Hepatocyte (in vitro differentiated cells): Measurements from ENCODE around the gene CXorf49. TPM values are rescaled to one million over a fixed set of nuclear protein-coding genes. Genes with fewer than 3 reads are reported as not detected.
"Not testable (repeated sequence)": the region's sequence is repeated elsewhere in the genome, so short reads cannot be mapped to it uniquely, and the experiment has no call there.

Experiments
- DNase-seq: peaks from one replicate; pipeline ENCODE4 v3.0.0-alpha.2; 2016; ENCODE audit warnings: low spot score
- H2AFZ ChIP-seq: fragments of 200-600 bp; sonication (generic); 2 replicates; pipeline ENCODE4 v1.6.0; 2016; ENCODE audit warnings: antibody characterized with exemption, mild to moderate bottlenecking
- H3K27ac ChIP-seq: fragments of 200-600 bp; sonication (generic); 2 replicates; pipeline ENCODE4 v1.5.1; 2016; ENCODE audit warnings: mild to moderate bottlenecking
- H3K27me3 ChIP-seq: fragments of 200-600 bp; sonication (generic); 2 replicates; pipeline ENCODE4 v1.6.1; 2016
- H3K36me3 ChIP-seq: fragments of 200-600 bp; sonication (generic); replicated peaks from 2 replicates; pipeline ENCODE4 v1.5.1; 2016; ENCODE audit warnings: low read depth; ENCODE audit not compliant: insufficient read depth
- H3K4me1 ChIP-seq: fragments of 200-600 bp; sonication (generic); 2 replicates; pipeline ENCODE4 v1.5.1; 2016; ENCODE audit warnings: mild to moderate bottlenecking, moderate library complexity; ENCODE audit not compliant: insufficient read depth
- H3K4me2 ChIP-seq: fragments of 200-600 bp; sonication (generic); 2 replicates; pipeline ENCODE4 v1.6.0; 2016
- H3K4me3 ChIP-seq: fragments of 200-600 bp; sonication (generic); 2 replicates; pipeline ENCODE4 v1.5.1; 2016; ENCODE audit warnings: mild to moderate bottlenecking
- H3K79me2 ChIP-seq: fragments of 200-600 bp; sonication (generic); 2 replicates; pipeline ENCODE4 v1.6.0; 2017; ENCODE audit warnings: mild to moderate bottlenecking
- H3K9me2 ChIP-seq: fragments of 200-600 bp; sonication (generic); replicated peaks from 2 replicates; pipeline ENCODE4 v1.6.0; 2017; ENCODE audit warnings: mild to moderate bottlenecking; ENCODE audit not compliant: insufficient read depth
- H3K9me3 ChIP-seq: fragments of 200-600 bp; sonication (generic); 2 replicates; pipeline ENCODE4 v1.5.1; 2016; ENCODE audit warnings: low read depth, mild to moderate bottlenecking
- H4K20me1 ChIP-seq: fragments of 200-600 bp; sonication (generic); 2 replicates; pipeline ENCODE4 v1.6.0; 2016; ENCODE audit warnings: mild to moderate bottlenecking; ENCODE audit not compliant: insufficient read depth, poor library complexity, severe bottlenecking
- CTCF ChIP-seq: fragments of 200-600 bp; sonication (generic); IDR thresholded peaks from 2 replicates; pipeline ENCODE4 v1.5.1; 2016; ENCODE audit warnings: antibody characterized with exemption, mild to moderate bottlenecking; ENCODE audit not compliant: poor library complexity
- EZH2 ChIP-seq: fragments of 200-600 bp; sonication (generic); IDR thresholded peaks from 2 replicates; pipeline ENCODE4 v1.6.1; 2016; ENCODE audit warnings: antibody characterized with exemption, mild to moderate bottlenecking, borderline replicate concordance
- EZH2phosphoT487 ChIP-seq: fragments of 200-600 bp; sonication (generic); IDR thresholded peaks from one replicate; pipeline ENCODE4 v1.6.1; 2018; ENCODE audit warnings: antibody characterized with exemption, mild to moderate bottlenecking, low read depth, moderate library complexity; ENCODE audit not compliant: unreplicated experiment, severe bottlenecking
- WGBS: methylation state at CpG from one replicate; pipeline ENCODE4 v1.1.6; 2016; ENCODE audit warnings: low lambda C conversion rate; ENCODE audit errors: missing lambda C conversion rate; 5-methylcytosine and 5-hydroxymethylcytosine counted together
- polyA plus RNA-seq: library from polyadenylated mRNA; unstranded; fragments of >200 nt; fragmentation: Nextera tagmentation; extraction: Ambion mirVana; gene quantifications from 2 replicates; pipeline ENCODE4 v1.2.1, GENCODE V29; 2016
- total RNA-seq: library from RNA; depleted of rRNA; stranded (reverse); fragments of >200 nt; gene quantifications from 2 replicates; pipeline ENCODE4 v1.2.3, GENCODE V29; 2014

CXorf49 gene
- total and polyA plus RNA-seq, 2 experiments from 2014 or later, result 10.1 TPM; not detected in 1

- no peaks in the 10 kb centered on the region for H3K9me2 ChIP-seq
- H3K9me3 ChIP-seq, result no peaks in the 10 kb centered on the region
- H2AFZ ChIP-seq, result no peak overlapping the region
- H3K79me2 ChIP-seq, result no peaks in the 10 kb centered on the region
- H3K27ac ChIP-seq, result no peak overlapping the region
- no peaks in the 10 kb centered on the region for H3K4me1 ChIP-seq
- H4K20me1 ChIP-seq, result no peaks in the 10 kb centered on the region
- no peak for TF ChIP-seq EZH2phosphoT487
- TF ChIP-seq EZH2, result no peak
- TF ChIP-seq CTCF, result no peak
- no peak overlapping the region for H3K4me2 ChIP-seq
- no peaks in the 10 kb centered on the region for H3K36me3 ChIP-seq
- H3K4me3 ChIP-seq, result no peak overlapping the region
- DNase-seq, result no peak
- no peaks in the 10 kb centered on the region for H3K27me3 ChIP-seq
- 71% methylated on average over 12 of the region's 12 CpGs for WGBS
These were observed 46.9 kb downstream of the CXorf49 start for GRCh38 chrX:71671043-71671780.

- not testable (repeated sequence) for H3K9me3 ChIP-seq, H3K4me1 ChIP-seq, H4K20me1 ChIP-seq, H3K4me2 ChIP-seq, H3K79me2 ChIP-seq, H3K4me3 ChIP-seq, H3K27ac ChIP-seq, H2AFZ ChIP-seq, H3K9me2 ChIP-seq, DNase-seq, H3K36me3 ChIP-seq, H3K27me3 ChIP-seq
- peak; percentile 43 for TF ChIP-seq CTCF
- 58% methylated on average over 10 of the region's 10 CpGs for WGBS
These were observed 48.1 kb downstream of the CXorf49 start for GRCh38 chrX:71669947-71670346.

GRCh38 chrX:71669492-71669891 is 48.6 kb downstream of the CXorf49 start:
- TF ChIP-seq CTCF, result no peak
- H3K4me1 ChIP-seq, result no peaks in the 10 kb centered on the region
- no peak overlapping the region for H2AFZ ChIP-seq
- no peak overlapping the region for H3K4me3 ChIP-seq
- no peaks in the 10 kb centered on the region for H3K27me3 ChIP-seq
- DNase-seq, result no peak
- H3K4me2 ChIP-seq, result no peak overlapping the region
- WGBS, result 76% methylated on average over 13 of the region's 13 CpGs
- H3K79me2 ChIP-seq, result no peaks in the 10 kb centered on the region
- H3K27ac ChIP-seq, result no peak overlapping the region
- H3K36me3 ChIP-seq, result no peaks in the 10 kb centered on the region
- no peaks in the 10 kb centered on the region for H3K9me3 ChIP-seq
- H3K9me2 ChIP-seq, result no peaks in the 10 kb centered on the region
- H4K20me1 ChIP-seq, result no peaks in the 10 kb centered on the region

- Histone ChIP-seq H3K27me3 (no peaks in the 10 kb centered on the region), H4K20me1 (no peaks in the 10 kb centered on the region), H3K4me1 (no peaks in the 10 kb centered on the region), H3K79me2 (no peaks in the 10 kb centered on the region), H3K36me3 (no peaks in the 10 kb centered on the region), H3K4me2 (no peak overlapping the region), H2AFZ (no peak overlapping the region), H3K9me3 (no peaks in the 10 kb centered on the region), H3K4me3 (no peak overlapping the region), H3K9me2 (no peaks in the 10 kb centered on the region), H3K27ac (no peak overlapping the region)
- 89% methylated on average over 15 of the region's 16 CpGs for WGBS
- TF ChIP-seq EZH2phosphoT487, result no peak
- no peak for TF ChIP-seq CTCF
- no peak for DNase-seq
These were observed 49.9 kb downstream of the CXorf49 start for GRCh38 chrX:71668248-71668595.
